GM08714 (cell line): ENCODE data around the gene PKD1L1.
"Not testable (repeated sequence)": the region's sequence is repeated elsewhere in the genome, so short reads cannot be mapped to it uniquely, and the experiment has no call there.

Source experiments
- H3K4me3 ChIP-seq: fragments of 200-500 bp; sonication (Bioruptor generic); 2 replicates; pipeline ENCODE4 v1.5.1; 2014; ENCODE audit warnings: mild to moderate bottlenecking, low read length, inconsistent platforms
- ZNF274 ChIP-seq: IDR thresholded peaks from 2 replicates; pipeline ENCODE4 v1.6.1; 2012; ENCODE audit warnings: mild to moderate bottlenecking, low read depth, low read length

PKD1L1 gene

DNA sequence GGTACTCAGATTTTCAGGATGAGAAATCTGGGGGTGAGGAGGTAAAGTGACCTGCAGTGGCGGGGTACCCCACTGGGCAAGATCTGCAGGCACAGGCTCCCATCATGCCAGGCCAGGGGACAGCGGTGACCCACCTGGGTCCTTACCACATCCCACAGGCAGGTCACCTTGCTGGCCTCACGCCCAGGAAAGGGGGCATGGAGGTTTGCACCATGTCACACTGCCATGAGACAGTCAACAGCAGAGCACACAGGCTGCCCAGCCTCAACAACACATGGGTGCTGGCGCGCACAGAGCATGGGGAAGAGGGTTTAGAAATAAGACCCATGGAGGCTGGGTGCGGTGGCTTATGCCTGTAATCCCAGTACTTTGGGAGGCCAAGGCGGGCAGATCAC is 914 bp downstream of the PKD1L1 start:
- H3K4me3 ChIP-seq = no peak overlapping the region
- no peak for TF ChIP-seq ZNF274

DNA sequence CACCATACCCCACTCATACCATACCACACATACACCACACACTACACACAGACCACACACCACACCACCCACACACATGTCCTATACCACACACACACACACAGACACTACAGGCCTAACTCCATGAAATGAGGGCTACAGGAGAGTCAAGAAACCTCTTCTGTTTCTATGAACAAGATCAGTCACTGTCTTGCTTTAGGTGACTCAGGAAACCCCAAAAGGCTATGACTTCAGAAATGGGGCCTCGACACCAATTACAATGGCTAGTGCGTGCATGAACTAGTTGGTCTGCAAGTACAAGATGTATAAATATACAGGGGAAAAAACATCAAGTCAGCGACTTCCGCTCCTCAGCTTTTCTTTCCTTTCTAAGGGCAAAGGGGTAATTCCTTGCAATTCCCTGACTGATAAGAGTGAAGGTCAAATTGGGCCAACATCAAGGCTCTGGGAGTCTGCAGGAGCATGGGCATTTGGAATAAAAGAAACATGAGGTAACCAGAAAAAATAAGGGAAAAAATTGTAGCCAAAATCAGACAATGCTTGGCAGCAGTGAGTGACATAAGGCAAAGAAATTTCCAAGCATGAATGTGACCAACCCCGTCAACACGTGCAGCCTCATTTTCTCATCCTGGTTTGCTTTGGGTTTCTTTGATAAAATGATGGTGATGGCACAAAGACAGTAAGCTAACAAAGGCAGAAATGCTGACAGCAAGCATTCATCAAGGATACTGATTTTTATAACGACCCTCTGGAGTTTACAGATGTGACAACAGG is 1.5 kb downstream of the PKD1L1 start:
- no peak for TF ChIP-seq ZNF274
- H3K4me3 ChIP-seq = no peak overlapping the region

DNA sequence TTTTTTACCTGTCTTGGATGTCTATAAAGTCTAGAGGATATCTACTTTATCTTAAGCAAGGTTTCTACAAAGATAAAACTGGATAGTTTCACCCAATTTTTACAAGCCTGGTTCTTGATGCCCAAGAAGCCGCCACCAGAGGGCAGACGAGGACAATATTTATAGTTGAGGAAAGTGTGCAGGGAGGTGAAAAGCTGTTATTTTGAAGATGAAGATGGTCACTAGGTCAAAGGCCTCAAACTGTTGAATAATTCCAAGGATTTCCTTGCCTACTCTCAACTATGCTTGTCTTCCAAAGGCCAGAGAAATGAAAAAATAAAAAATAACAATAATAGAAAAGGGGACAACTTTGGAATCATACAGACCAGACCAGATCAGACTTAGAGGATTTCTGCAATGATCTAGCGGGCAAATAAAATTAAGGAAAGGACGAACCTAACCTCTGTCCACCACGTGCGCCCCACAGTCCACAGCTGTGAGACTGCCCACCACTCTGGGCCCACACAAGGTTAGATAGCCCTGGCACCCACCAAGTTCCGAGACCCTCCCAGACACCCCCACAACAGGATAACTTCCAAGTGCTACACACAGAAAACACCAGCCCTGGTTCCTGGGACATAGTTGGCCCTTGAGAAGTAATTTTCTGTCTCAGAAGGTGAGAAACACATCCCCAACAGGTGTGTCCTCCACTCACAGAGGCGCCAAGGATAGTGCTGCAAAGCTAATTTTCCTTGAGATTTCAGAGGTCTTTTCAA is 2.8 kb downstream of the PKD1L1 start:
- no peak overlapping the region for H3K4me3 ChIP-seq
- no peak for TF ChIP-seq ZNF274

DNA sequence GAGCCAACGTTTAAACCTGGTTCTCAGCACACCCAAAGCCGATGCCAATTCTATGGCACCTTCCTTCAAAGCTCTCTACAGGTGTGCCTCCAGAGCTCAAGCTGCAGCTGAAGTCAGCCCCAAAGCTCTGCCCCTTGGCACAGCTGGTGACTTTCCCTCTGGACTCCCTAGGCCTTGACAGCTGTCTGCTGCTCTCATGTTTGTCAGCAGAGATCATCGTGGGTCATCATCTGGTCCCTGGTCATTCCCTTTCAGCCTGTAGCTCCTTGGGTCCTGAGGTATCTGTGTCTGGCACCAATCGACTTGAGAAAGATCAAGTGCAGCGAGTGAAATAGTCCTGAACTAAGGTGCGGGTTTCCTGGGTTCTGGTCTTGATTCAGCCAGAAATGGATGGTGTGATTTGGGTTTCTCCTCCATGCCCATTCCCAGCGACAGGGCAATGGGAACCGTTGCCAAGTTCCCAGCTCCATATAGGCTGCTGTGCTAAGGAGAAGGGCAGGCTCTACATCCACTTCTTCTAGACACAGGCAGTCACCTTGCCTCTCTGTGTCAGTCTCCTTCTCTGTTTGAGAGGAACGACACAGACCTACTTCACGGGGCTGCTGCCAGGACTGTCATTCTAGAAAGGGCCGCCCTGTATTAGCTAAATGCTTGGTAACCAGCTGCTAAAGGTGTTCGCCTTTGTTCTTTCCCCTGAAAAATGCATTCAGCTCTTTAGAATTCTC is 3.6 kb downstream of the PKD1L1 start:
- H3K4me3 ChIP-seq = no peak overlapping the region
- TF ChIP-seq ZNF274 = no peak

- no peak for TF ChIP-seq ZNF274
- no peak overlapping the region for H3K4me3 ChIP-seq
Observed at GRCh38 chr7:47943676-47944474, 4.4 kb downstream of the PKD1L1 start.

- H3K4me3 ChIP-seq = not testable (repeated sequence)
Observed at GRCh38 chr7:47942651-47943050, 5.6 kb downstream of the PKD1L1 start.

DNA sequence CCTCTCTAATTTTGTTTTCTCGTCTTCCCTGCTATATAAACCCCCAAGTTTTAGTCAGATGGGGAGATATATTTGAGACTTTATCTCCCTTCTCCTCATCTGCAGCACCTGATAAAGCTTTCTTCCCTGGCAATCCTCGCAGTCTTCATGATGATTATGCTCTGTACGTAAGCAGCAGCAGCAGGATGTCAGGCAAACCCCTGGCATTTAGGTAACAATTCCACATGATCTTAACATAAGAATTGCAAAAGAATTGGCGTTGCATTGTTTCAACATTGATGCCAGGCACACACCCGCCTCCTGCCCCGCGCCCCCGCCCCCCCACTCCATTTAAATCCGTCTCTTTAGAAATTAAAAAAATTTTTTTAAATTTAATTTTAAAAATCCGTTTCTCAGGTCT is 6.1 kb downstream of the PKD1L1 start:
- H3K4me3 ChIP-seq = no peak overlapping the region
- no peak for TF ChIP-seq ZNF274

DNA sequence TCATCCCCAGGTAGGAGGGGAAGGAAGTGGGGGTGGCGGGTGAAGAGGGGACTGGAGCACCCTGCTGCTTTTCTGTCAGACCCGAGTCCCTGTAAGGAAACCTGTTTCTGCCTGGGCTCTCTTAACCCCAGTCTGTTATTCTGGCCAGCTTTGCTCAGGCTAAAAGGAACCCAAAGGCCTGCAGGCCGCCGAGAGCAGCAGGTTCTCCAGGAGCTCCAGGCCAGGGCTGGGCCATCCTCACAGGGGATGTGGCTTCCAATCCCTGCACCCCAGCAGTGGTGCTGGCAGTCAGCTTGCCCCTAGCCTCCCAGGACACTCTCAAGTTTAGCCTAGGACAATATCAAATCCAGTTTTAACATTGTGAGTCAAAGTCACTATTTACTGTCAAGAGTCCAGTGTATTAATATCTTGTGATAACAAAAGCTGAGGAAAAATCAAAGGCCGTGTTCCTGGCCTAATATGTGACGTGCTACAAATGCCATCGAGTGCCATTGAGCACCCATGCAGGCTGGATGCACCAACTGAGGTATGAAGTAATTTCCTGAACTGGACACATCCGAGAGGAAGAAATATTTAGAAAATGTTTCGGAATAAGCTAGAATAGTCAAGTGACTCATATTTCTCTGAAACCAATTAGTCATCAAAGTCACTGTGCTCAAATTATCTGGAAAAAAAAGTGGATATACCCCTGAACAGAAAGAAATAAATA is 7.0 kb downstream of the PKD1L1 start:
- no peak overlapping the region for H3K4me3 ChIP-seq
- TF ChIP-seq ZNF274 = no peak

- H3K4me3 ChIP-seq = no peak overlapping the region
- no peak for TF ChIP-seq ZNF274
Observed at GRCh38 chr7:47940088-47941013, 7.9 kb downstream of the PKD1L1 start.

GRCh38 chr7:47939425-47940036 is 8.7 kb downstream of the PKD1L1 start:
- no peak overlapping the region for H3K4me3 ChIP-seq
- no peak for TF ChIP-seq ZNF274

DNA sequence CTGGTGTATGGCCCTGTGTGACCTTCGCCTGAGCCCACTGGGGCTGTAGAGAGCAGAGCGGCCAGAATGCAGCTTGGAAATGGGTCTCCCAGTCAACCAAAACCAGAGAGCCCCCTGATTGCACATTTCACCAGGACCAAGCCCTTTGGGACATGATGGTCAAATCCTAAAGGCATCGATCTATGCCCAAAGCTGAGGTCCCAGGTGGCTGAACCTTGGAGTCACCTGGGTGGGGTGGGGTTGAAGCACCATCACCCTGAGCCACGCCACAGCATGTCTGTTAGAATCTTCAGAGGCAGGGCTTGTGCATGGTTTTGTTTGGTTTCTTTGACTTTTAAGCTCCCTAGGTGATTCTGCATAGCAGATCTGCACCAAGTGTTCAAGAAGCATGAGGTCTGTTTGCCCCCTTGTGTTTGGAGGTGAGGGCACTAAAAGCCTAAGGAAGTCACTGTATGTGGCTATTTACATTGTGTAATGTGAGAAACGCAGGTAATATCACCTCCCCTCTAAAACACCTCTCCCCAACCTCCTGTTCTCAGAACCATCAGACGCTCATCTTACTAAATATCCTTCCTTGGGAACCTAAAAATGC is 9.6 kb downstream of the PKD1L1 start:
- TF ChIP-seq ZNF274 = no peak
- H3K4me3 ChIP-seq = no peak overlapping the region
